Activated CD4-positive, alpha-beta T cell treated with anti-CD3 and anti-CD28 coated beads, Interleukin-10, Interleukin-2, amounts not matched to agents 100 ng/mL and 50 ng/mL, durations not matched to agents 16 hours and 8 hours (primary cell): ENCODE results near the gene SFXN4.
"Not testable (repeated sequence)": the region's sequence is repeated elsewhere in the genome, so short reads cannot be mapped to it uniquely, and the experiment has no call there.

Experiments
- DNase-seq: peaks from one replicate; pipeline ENCODE4 v3.0.0-alpha.2; 2020

The SFXN4 gene

DNA sequence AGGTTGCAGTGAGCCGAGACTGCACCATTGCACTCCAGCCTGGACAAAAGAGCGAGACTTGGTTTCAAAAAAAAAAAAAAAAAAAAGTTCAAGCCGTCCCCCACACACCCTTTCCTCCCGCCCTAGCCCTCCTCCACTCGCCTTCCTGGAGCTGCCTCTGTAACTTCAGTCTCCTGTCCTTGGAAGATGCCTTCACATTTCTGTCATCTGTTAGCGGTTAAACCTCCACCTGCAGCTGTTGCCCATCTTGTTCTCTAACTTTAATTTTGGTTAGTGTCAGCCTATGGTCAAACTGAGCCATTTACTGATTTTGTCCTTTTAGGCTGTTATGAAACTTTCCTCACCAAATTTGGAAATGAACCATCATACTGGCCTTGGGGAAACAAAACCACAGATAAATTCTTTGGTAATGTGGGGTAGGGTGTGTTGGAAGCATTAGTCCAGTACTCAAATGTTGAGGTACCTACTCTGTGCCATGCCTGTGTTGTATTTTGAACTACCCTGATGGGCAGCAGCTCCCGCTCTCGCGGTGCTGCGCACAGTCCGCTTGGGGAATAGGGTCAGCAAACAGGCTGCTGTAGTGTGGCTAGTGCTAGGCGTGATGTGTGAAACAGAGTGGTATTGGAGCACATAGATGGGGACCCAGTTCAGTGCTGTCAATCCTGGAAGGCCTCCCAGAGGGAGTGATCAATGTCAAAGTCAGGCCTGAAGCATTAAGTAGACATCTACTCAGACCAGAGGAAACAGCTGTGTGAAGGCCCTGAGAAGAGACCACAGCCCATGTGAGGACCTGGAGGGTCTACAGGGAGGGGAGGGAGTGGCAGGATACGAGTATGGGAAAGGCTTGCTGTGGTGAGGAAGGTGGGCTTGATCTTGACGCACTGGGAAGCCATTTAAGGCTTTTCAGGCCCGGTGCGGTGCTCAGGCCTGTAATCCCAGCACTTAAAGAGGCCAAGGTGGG lies 26.9 kb downstream of the SFXN4 start:
- no peak for DNase-seq

DNA sequence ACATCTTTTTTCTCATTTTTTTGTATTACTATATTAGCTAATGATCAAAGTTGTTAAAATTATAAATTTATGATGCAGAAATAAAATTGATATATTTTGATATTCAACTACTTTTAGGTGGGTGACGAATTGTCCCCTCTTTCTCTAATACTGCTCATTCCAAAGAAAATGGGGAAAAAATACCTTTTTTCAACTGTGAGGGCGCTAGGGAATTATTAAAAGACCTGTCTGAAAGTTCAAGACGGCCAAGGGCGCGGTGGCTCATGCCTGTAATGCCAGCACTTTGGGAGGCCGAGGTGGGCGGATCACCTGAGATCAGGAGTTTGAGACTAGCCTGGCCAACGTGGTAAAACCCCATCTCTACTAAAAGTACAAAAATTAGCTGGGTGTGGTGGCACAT lies 27.6 kb downstream of the SFXN4 start:
- not testable (repeated sequence) for DNase-seq

DNA sequence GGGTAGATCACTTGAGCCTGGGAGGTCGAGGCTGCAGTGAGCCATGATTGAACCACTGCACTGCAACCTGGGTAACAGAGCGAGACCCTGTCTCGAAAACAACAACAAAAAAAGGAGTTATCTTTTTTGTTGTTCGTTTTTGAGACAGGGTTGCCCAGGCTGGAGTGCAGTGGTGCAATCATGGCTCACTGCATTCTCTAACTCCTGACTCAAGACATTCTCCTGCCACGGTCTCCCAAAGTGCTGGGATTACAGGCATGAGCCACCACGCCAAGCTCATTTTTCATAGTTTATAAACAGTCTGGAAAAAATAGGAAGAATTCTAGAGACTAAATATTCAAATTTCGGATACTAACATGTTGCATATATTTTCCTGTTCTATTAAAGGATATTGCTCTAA lies 29.4 kb downstream of the SFXN4 start:
- no peak for DNase-seq

DNA sequence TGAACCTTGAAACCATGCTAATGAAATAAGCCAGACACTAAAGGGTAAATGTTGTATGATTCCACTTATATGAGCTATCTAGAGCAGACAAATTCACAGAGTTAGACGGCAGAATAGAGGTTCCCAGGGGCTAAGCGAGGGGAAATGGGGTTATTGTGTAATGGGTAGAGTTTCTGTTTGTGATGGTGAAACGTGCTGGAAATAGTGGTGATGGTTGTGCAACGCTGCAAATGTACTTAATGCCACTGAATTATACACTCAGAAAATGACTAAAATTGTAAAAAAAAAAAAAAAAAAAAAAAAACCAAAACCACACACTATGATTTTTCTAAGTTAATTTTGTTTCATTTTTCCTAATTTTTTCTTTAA lies 30.0 kb downstream of the SFXN4 start:
- peak; percentile 76 for DNase-seq

DNA sequence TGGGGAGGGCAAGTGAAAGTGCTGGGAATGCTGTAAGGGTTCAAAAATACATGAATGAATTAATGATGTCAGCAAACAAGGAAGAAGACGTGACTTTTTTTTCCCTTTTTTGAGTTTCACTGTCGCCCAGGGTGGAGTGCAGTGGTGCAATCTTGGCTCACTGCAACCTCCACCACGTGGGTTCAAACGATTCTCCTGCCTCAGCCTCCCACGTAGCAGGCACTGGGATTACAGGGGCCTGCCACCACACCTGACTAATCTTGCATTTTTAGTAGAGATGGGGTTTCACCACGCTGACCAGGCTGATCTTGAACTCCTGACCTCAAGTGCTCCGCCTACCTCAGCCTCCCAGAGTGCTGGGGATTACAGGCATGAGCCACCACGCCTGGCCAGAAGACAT lies 31.6 kb downstream of the SFXN4 start:
- DNase-seq, result peak; percentile 77

DNA sequence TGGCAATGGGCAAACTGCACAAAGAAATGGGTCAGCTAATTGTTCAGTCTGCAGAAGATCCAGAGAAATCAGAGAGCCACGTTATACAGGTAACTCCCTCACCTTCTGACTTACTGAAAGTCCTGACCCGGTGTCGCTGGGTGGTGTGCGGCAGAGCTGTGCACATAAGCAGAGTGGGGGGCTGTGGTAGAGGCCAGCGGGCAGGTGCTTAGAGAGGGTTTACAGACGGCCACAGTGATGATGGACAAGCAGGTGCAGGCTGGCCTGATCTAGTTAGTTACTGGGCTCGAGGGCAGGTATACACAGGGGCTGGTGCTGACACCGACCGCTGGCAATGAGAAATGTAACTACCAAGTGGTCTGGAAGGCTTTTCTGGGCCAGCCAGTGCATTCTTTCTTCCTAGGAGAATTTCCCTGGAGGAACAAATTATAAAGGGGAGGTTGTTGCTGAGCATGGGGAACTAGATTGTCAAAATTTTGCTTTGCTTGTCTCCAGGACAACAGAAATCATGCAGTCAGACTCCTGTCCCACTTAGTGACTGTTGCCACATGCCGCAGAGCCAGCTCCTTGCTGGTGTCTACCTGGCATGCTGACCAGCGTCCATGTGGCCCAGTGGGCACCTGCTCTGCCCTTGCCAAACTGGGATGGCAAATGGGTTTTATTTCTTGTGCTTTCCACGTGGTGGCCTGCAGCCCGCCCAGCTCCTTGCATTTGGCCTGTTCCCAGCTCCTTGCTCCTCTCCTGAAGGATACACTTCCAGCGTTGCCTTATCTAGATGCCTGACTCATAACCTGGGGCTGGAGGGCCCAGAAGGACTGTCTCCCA lies 32.8 kb downstream of the SFXN4 start:
- no peak for DNase-seq

DNA sequence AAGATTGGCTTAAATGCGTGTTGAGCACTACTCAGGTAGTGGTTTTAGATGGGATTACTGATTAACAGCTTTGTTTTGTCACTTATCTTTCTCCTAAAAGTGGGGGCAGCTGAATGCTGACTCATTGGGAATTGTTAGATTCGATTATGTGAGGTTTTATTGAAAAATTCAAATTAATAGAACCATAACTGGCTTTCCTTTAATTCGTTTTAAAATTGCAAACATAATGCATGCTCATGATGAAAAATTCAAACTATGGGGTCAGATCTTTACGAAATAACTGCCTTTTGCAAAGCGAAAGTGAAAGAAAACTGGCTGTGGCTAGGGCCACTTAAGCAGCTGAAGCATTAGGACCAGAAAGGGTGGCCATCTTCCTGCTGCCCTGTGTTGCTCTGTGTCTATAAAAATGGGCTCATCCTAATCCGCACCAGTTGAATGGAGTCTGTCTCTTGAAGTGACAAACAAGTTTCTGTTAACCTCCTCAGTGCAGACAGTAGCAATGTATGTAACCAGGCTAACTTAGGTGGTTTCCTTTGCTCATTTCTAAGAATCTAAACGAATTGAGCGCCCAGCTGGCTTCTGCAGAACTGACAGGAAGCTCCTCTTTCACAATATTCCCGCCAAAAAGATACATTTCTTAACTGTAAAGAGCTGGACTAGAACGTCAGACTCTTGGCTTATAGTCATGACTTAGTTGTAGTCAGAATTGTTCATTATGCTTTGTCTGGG lies 33.8 kb downstream of the SFXN4 start:
- DNase-seq, result peak; percentile 92

DNA sequence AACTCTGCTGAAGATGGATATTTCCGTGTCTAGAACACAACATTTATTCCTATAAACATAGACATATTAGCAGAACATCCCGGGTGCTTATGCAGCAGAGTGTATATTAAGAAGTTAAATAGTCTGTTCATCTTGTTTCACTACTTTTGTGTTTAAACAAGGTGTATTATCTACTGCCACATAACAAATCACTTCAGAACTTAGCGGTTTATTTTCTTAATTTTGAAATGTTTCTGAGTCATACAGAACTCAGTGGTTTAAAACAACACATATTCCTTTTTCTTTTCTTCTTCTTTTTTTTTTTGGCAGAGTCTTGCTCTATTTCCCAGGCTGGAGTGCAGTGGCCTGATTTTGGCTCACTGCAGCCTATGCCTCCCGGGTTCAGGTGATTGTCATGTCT lies 35.8 kb downstream of the SFXN4 start:
- DNase-seq, result no peak

DNA sequence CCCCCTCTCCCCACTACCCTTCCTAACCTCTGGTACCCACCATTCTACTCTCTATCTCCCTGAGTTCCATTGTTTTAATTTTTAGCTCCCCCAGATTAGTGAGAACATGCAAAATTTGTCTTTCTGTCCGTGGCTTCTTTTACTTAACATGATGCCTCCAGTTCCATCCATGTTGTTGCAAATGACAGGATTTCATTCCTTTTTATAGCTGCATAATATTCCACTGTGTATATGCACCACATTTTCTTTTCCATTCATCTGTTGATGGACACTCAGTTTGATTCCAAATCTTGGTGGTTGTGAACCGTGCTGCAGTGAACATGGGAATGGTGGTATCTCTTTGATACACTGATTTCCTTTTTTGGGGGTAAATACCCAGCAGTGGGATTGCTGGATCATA lies 39.6 kb downstream of the SFXN4 start:
- DNase-seq, result no peak

DNA sequence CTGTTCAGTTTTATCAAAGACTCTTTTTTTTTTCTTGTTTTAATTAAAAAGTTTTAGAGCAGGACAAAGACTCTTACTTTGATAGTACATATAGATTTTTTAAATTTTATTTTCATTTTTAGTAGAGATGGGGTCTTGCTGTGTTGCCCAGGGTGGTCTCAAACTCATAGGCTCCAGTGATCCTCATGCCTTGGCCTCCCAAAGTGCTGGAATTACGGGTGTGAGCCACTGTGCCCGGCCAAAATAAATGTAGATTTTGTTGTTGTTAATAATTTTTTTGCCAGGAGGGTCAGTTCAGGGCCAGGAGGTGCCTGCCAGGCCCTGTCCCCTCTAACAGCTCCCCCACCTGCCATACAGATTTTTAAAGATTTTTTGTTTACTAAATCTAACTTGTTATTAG lies 44.6 kb downstream of the SFXN4 start:
- no peak for DNase-seq

DNA sequence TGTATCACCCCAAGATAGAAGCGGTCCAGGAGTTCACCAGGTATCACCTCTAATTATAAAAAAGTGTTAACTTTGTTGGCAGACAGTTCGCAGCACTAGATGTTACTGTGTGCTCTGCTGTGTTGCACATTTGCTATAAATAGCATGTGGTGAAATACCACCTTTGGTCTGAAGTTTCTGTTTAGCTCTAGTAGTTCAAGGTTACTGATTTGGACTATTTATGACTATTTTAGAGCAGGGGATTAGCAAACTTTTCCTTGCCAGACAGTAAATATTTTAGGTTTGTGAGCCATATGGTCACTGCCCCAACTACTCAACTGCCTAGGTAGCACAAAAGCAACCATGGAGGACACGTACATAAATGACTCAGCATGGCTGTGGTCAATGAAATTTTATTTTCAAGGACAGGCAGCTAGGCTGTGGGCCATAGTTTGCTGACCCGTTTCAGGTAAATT lies 45.1 kb downstream of the SFXN4 start:
- DNase-seq, result peak; percentile 44

DNA sequence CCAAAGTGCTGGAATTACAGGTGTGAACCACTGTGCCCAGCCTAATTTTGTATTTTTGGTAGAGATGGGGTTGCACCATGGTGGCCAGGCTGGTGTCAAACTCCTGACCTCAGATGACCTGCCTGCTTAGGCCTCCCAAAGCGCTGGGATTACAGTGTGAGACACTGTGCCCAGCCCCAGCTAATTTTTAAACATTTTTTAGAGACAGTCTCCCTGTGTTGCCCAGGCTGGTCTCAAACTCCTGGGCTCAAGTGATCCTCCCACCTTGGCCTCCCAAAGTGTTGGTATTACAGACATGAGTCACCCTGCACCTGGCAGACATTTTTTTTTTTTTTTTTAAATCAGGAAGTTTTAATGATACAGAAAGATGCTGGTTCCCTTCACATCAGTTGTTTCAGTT lies 46.1 kb downstream of the SFXN4 start:
- DNase-seq, result no peak

DNA sequence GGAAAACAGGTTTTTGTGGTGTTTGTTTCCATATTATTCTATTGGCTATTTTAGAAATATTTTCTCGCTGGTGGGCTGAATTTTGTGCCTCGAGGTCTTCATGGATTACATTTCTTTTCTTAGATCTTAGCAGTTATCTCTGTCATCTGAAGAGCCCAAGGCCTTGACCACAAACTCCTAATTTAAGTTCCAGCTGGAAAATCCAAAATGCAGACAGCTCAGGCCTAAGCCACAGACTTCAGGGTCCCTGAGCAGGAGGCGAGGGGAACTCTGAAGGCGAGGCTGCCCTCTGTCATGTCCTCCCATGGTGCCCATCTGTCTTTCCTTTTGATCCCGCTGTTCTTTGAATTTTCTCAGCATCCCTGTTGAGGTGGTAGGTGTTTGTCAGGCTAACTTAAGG lies 47.3 kb downstream of the SFXN4 start:
- no peak for DNase-seq

DNA sequence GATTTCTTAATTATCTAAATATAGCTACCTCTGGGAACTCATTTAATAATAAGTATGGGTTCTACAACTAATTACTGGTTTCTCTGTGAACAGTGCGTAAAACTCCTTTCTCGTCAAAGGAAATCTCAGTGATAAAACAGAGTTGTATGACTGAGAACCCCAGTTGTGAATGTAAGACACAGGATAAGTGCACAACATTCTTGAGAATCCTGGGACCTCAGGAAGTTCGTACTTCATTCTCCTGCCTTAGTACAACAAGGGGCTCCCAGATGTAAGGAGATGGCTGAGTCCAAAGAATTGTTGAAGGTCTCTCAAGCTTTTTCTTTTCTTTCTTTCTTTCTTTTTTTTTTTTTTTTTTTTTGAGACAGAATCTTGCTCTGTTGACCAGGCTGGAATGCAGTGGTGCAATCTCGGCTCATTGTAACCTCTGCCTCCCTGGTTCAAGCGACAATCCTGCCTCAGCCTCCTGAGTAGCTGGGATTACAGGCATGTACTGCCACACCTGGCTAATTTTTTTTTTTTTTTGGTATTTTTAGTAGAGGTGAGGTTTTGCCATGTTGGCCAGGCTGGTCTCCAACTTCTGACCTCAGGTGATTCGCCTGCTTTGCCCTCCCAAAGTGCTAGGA lies 49.1 kb downstream of the SFXN4 start:
- no peak for DNase-seq

DNA sequence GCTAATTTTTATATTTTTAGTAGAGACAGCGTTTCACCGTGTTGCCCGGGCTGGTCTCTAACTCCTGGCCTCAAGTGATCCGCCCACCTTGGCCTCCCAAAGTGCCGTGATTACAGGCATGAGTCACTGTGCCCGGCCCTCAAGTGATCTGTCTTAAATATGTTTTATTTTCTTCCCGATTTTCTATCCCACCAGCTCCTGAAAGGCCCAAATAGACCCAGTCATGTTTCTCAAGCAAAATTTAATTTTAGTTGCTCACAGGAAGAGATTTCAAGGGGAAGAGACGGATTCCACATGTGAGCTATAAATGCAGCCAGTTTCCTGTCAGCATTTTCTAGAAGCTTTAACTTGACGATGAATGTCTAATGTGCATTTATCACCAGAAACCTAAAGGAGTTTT lies 49.6 kb downstream of the SFXN4 start:
- DNase-seq, result no peak

DNA sequence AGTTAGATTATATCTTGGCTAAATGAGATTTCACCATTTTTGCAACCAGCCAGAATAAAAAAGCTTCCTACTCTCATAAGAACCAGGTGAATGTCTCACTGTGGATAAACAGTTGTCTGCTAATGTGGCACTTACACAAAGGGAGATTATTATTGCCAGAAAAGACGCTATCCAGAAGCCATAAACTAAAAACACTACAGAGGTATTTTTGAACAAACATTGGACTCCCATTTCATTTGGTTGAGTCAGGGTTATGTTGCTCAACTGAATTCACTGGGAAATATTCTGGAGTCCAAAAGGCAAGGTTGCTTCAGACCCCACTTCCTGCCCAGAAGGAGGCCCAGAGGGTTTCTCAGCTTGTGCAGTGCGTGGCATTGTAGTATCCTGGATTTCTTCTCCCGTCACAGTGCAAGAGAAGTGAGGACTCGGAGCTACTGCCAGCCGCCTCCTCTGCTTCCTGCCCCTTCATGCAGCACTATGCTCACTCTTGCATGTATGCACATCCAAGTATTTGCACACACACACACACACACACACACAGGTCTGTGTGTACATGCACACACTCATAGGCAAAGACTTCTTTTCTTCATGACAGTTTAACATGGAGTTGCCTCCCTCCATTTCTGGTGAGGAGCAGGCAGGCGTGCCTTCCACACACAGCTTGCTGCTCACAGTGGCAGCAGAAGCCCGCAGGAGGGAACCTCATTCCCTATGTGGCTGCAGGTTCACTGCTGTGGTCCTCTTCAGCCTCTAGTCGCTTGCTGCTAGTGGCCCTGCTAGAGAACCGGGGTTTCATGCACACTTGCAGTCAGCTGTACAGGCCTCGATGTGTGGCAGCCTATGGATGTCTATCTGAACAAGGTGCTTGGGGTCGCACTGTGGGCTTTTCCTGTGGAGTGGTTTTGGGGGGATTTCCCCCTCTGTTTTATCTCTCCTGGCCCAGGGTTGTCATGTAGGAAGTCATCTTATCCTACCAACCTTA lies 51.5 kb downstream of the SFXN4 start:
- no peak for DNase-seq

DNA sequence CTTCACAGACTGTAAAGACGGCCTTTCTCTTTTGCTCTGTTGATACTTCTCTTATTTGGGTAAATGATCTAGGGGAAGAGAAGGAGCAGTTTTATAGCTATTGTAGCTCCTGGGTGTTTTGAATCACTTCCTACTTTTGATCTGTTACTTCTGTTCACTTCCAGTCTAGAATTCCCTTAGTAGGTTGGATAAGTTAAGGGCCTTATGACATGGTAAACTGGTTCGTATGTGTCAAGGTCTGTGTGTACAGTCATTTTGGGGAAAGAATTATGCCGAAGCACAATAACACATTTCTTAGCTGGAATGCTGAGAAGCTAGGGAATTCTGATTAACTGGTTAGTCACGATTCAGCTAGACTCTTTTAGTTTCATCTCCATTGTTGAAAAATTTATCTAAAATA lies 53.5 kb downstream of the SFXN4 start:
- no peak for DNase-seq

DNA sequence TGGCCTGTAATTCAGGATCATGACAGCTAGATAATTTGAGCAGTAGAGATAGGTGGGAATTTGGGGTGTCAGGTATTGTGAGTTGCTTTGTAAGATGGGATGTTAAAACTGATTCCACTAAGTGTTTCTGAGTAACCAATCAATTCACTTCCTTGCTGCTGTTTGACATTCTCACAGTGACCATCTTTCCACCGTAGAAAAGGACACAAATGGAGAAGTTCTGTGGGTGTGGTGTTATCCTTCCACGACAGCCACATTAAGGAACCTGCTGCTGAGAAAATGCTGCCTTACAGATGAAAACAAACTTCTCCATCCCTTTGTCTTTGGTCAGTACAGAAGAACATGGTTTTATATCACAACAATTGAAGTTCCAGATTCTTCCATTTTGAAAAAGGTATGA lies 57.7 kb downstream of the SFXN4 start:
- DNase-seq, result not testable (repeated sequence)

DNA sequence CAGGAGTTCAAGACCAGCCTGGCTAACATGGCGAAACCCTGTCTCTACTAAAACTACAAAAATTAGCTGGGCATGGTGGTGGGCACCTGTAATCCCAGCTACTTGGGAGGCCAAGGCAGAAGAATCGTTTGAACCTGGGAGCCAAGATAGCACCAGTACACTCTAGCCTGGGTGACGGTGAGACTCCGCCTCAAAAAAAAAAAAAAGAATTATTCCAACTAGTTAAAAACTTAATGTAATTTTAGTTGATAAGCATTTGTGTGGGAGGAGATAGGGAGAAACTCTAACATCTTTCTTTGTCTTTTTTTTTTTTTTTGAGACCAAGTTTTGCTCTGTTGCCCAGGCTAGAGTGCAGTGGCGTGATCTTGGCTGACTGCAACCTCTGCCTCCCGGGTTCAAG lies 58.4 kb downstream of the SFXN4 start:
- not testable (repeated sequence) for DNase-seq

DNA sequence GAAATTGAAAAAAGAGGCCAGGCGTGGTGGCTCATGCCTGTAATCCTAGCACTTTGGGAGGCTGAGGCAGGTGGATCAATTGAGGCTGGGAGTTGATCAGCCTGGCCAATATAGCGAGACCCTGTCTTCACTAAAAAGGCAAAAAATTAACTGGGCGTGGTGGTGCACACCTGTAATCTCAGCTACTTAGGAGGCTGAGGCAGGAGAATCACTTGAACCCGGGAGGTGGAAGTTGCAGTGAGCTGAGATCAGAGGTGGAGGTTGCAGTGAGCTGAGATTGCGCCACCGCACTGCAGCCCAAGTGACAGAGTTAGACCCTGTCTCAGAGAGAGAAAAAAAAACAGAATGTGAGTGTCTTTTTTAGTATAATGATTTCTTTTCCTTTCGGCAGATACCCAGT lies 59.6 kb downstream of the SFXN4 start:
- DNase-seq, result not testable (repeated sequence)

DNA sequence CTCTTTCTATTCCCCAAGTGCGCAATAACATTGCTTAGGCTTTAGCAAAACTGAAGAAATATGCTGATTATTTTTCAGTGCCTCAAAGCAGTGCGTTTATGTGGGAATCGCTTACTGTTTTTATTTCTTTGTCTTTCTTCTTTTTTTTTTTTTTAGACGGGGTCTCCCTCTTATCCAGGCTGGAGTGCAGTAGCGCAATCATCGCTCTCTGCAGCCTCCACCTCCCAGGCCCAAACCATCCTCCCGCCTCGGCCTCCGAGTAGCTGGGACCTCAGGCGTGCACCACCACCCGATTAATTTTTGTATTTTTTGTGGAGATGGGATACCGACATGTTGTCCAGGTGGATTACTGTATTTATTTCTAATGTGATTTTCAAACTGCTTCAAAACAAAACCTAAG lies 60.4 kb downstream of the SFXN4 start:
- no peak for DNase-seq

DNA sequence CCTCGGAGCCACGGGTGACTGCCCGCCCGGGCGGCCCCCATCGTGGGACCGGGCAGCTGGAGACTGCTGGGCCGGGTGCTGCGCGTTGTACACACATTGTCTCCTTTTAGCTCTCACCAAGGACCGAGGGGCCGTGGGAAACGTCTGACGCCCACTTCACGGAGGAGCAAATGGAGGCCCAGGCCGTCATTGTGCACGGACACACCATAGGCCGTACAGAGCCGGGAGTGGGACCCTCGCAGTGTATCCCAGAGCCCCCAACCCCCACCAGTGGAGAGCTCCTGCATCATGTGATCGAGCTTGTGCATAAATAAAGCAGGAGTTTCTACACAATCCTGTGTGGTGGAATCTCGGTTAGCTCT lies 60.9 kb downstream of the SFXN4 start:
- no peak for DNase-seq
